ENCODE measurements around the gene CAPN15.

CAPN15 gene

GRCh38 chr16:535446-536405 is 8.2 kb downstream of the CAPN15 start:
- TF ChIP-seq, protein P1, sequence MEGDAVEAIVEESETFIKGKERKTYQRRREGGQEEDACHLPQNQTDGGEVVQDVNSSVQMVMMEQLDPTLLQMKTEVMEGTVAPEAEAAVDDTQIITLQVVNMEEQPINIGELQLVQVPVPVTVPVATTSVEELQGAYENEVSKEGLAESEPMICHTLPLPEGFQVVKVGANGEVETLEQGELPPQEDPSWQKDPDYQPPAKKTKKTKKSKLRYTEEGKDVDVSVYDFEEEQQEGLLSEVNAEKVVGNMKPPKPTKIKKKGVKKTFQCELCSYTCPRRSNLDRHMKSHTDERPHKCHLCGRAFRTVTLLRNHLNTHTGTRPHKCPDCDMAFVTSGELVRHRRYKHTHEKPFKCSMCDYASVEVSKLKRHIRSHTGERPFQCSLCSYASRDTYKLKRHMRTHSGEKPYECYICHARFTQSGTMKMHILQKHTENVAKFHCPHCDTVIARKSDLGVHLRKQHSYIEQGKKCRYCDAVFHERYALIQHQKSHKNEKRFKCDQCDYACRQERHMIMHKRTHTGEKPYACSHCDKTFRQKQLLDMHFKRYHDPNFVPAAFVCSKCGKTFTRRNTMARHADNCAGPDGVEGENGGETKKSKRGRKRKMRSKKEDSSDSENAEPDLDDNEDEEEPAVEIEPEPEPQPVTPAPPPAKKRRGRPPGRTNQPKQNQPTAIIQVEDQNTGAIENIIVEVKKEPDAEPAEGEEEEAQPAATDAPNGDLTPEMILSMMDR (IDR thresholded peaks at IDR 0.05; ENCODE audit: insufficient read depth, low read length, missing control alignments), result no peak
- ChIA-PET CTCF (interaction anchor here (1.7 kb wide), 1 partner anchor 11 kb away, joined by 6 read pairs; no protein-coding TSS in a partner anchor), POLR2A (interaction anchor here (0.7 kb wide), 1 partner anchor 18 kb away, joined by 3 read pairs; no protein-coding TSS in a partner anchor)
- H3K4me3 ChIP-seq (ENCODE audit: low read depth, low read length), result no peak overlapping the region
- DNase-seq (ENCODE audit: low read depth, low spot score), result no peak

- CTCF ChIA-PET, result interaction anchor here (1.7 kb wide), 1 partner anchor 10 kb away, joined by 6 read pairs; no protein-coding TSS in a partner anchor
- TF ChIP-seq, protein P1 (IDR thresholded peaks at IDR 0.05; ENCODE audit: insufficient read depth, low read length, missing control alignments), result no peak
These were observed 9.2 kb downstream of the CAPN15 start for GRCh38 chr16:536746-537145.

GRCh38 chr16:537415-538335 is 10.2 kb downstream of the CAPN15 start:
- ChIA-PET CTCF (interaction anchor here (1.7 kb wide), 1 partner anchor 9 kb away, joined by 6 read pairs; no protein-coding TSS in a partner anchor), POLR2A (no interaction called here)
- H3K4me3 ChIP-seq (ENCODE audit: low read depth, low read length), result no peak overlapping the region
- TF ChIP-seq, protein P1 (IDR thresholded peaks at IDR 0.05; ENCODE audit: insufficient read depth, low read length, missing control alignments), result no peak
- DNase-seq (ENCODE audit: low read depth, low spot score), result no peak

More at GRCh38 chr16:536746-537145, 9.2 kb downstream of the CAPN15 start:
- POLR2A ChIA-PET, result no interaction called here
- no peak overlapping the region for H3K4me3 ChIP-seq (ENCODE audit: low read depth, low read length)
- DNase-seq (ENCODE audit: low read depth, low spot score), result no peak

- ChIA-PET POLR2A (no interaction called here), CTCF (interaction anchor here (1.0 to 2.4 kb wide), 2 partner anchors 13 to 127 kb away, joined by 3 to 7 read pairs; partner anchors contain the start of gene CAPN15)
- no peak for DNase-seq (ENCODE audit: low read depth, low spot score)
- H3K4me3 ChIP-seq (ENCODE audit: low read depth, low read length), result no peak overlapping the region
- TF ChIP-seq, protein P1 (IDR thresholded peaks at IDR 0.05; ENCODE audit: insufficient read depth, low read length, missing control alignments), result peak; percentile 23
These were observed 12.5 kb downstream of the CAPN15 start for GRCh38 chr16:539901-540530.

DNA sequence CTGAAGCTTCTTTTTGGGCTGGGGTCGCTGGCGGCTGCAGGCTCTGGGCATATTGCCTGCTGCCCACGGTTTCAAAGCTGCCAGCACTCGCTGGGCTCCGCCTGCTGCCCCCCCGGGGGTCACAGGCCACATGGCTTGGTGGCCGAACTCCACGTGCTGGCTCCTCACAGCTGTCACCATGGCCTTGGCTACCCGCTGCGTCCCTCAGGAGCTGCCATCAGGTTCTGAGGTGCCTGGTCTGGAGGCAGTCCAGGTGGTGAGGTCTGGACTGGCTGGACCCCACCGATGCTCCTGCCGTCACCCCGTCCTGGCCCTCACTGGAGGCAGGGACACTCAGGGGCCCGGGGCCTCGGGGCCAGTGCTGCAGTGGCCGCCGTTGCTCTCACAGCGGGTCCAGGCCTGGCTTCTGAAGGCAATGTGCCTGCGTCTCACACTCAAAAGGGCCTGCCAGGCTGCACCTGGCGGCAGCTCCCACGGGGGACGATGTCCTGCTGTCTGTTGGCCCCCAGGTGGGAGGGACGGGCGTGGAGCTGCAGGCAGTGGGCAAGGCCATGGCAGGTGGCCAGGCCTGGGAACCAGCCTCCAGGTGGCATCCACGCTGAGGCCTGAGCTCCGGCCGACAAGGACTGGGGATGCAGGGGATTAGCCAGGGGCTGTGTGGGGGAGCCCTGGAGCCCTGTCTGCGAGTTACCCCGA is 13.3 kb downstream of the CAPN15 start:
- TF ChIP-seq, protein P1 (IDR thresholded peaks at IDR 0.05; ENCODE audit: insufficient read depth, low read length, missing control alignments), result no peak
- DNase-seq (ENCODE audit: low read depth, low spot score), result no peak
- ChIA-PET POLR2A (no interaction called here), CTCF (interaction anchor here (1.0 to 2.4 kb wide), 2 partner anchors 13 to 127 kb away, joined by 3 to 7 read pairs; partner anchors contain the start of gene CAPN15)
- no peak overlapping the region for H3K4me3 ChIP-seq (ENCODE audit: low read depth, low read length)
